Loucy (cell line): ENCODE measurements around the gene EPHB3.

Experiments
- H2AFZ ChIP-seq: fragments of 200-600 bp; sonication (generic); 2 replicates; pipeline ENCODE4 v1.6.0; 2016; ENCODE audit warnings: antibody characterized with exemption, mild to moderate bottlenecking, low read length, moderate library complexity
- H3F3A ChIP-seq: fragments of 200-600 bp; 2 replicates; pipeline ENCODE4 v1.6.0; 2016; ENCODE audit warnings: antibody characterized with exemption, low read depth, mild to moderate bottlenecking
- H3K27me3 ChIP-seq: fragments of 200-600 bp; sonication (generic); 2 replicates; pipeline ENCODE4 v1.6.1; 2014; ENCODE audit warnings: low read length, mild to moderate bottlenecking; ENCODE audit not compliant: insufficient read depth, poor library complexity, severe bottlenecking
- H3K36me3 ChIP-seq: fragments of 200-600 bp; sonication (generic); 2 replicates; pipeline ENCODE4 v1.6.1; 2016; ENCODE audit warnings: low read length; ENCODE audit not compliant: insufficient read depth
- H3K4me1 ChIP-seq: fragments of 200-600 bp; sonication (generic); 2 replicates; pipeline ENCODE4 v1.5.1; 2014; ENCODE audit warnings: low read length, mild to moderate bottlenecking; ENCODE audit not compliant: insufficient read depth, poor library complexity, severe bottlenecking
- H3K4me2 ChIP-seq: fragments of 200-600 bp; sonication (generic); 2 replicates; pipeline ENCODE4 v1.6.0; 2014; ENCODE audit warnings: antibody characterized with exemption, low read length, low read depth, mild to moderate bottlenecking; ENCODE audit not compliant: poor library complexity, severe bottlenecking
- H3K4me3 ChIP-seq: fragments of 200-600 bp; sonication (generic); 2 replicates; pipeline ENCODE4 v1.5.1; 2014; ENCODE audit warnings: low read length, mild to moderate bottlenecking, mixed read lengths; ENCODE audit not compliant: poor library complexity, severe bottlenecking
- H3K79me2 ChIP-seq: fragments of 200-600 bp; sonication (generic); 2 replicates; pipeline ENCODE4 v1.6.1; 2014; ENCODE audit warnings: low read length; ENCODE audit not compliant: insufficient read depth
- H3K9ac ChIP-seq: fragments of 200-600 bp; sonication (generic); 2 replicates; pipeline ENCODE4 v1.6.0; 2014; ENCODE audit warnings: mild to moderate bottlenecking, low read depth, low read length, moderate library complexity; ENCODE audit not compliant: poor library complexity, severe bottlenecking
- H3K9me2 ChIP-seq: fragments of 200-600 bp; sonication (generic); replicated peaks from 2 replicates; pipeline ENCODE4 v1.6.1; 2016; ENCODE audit warnings: low read depth, low read length, mixed read lengths
- H3K9me3 ChIP-seq: fragments of 200-600 bp; sonication (generic); 2 replicates; pipeline ENCODE4 v1.6.1; 2014; ENCODE audit warnings: mild to moderate bottlenecking, antibody characterized with exemption, low read length, low read depth; ENCODE audit not compliant: insufficient read depth
- H4K20me1 ChIP-seq: fragments of 200-600 bp; sonication (generic); 2 replicates; pipeline ENCODE4 v1.6.0; 2014; ENCODE audit warnings: antibody characterized with exemption, low read length, mild to moderate bottlenecking; ENCODE audit not compliant: insufficient read depth, poor library complexity, severe bottlenecking
- CTCF ChIP-seq: fragments of 200-600 bp; sonication (generic); conservative IDR thresholded peaks from 2 replicates; pipeline ENCODE4 v1.5.1; 2014; ENCODE audit warnings: mild to moderate bottlenecking, antibody characterized with exemption, low read length
- EZH2phosphoT487 ChIP-seq: fragments of 200-600 bp; IDR thresholded peaks from 2 replicates; pipeline ENCODE4 v1.6.1; 2018; ENCODE audit warnings: antibody characterized with exemption, mild to moderate bottlenecking, moderate library complexity, borderline replicate concordance

EPHB3 gene

GRCh38 chr3:184570489-184570888 is 8.9 kb downstream of the EPHB3 start:
- no peaks in the 10 kb centered on the region for H3K9me3 ChIP-seq
- peaks cover 28% of the 10 kb centered on the region for H3K4me1 ChIP-seq
- H3K4me3 ChIP-seq: no peak overlapping the region
- peaks cover 9% of the 10 kb centered on the region for H3K27me3 ChIP-seq
- no peaks in the 10 kb centered on the region for H3K9me2 ChIP-seq
- H3K9ac ChIP-seq: no peak overlapping the region
- no peaks in the 10 kb centered on the region for H3K79me2 ChIP-seq
- H3F3A ChIP-seq: no peaks in the 10 kb centered on the region
- no peaks in the 10 kb centered on the region for H3K36me3 ChIP-seq
- no peak overlapping the region for H3K4me2 ChIP-seq
- no peak overlapping the region for H2AFZ ChIP-seq
- TF ChIP-seq EZH2phosphoT487: no peak
- H4K20me1 ChIP-seq: no peaks in the 10 kb centered on the region

- peaks cover 9% of the 10 kb centered on the region for H3K27me3 ChIP-seq
- H3K9ac ChIP-seq: no peak overlapping the region
- H3K9me3 ChIP-seq: no peaks in the 10 kb centered on the region
- H3F3A ChIP-seq: no peaks in the 10 kb centered on the region
- no peak overlapping the region for H2AFZ ChIP-seq
- H3K4me3 ChIP-seq: no peak overlapping the region
- H3K79me2 ChIP-seq: no peaks in the 10 kb centered on the region
- H3K9me2 ChIP-seq: no peaks in the 10 kb centered on the region
- peaks cover 28% of the 10 kb centered on the region for H3K4me1 ChIP-seq
- TF ChIP-seq EZH2phosphoT487 (no peak), CTCF (no peak)
- no peaks in the 10 kb centered on the region for H4K20me1 ChIP-seq
- no peaks in the 10 kb centered on the region for H3K36me3 ChIP-seq
- H3K4me2 ChIP-seq: no peak overlapping the region
Observed at GRCh38 chr3:184571750-184572377, 10.3 kb downstream of the EPHB3 start.

GRCh38 chr3:184572633-184573270 is 11.2 kb downstream of the EPHB3 start:
- Histone ChIP-seq H3F3A (no peaks in the 10 kb centered on the region), H2AFZ (no peak overlapping the region), H3K9ac (no peak overlapping the region), H3K4me2 (no peak overlapping the region), H3K4me1 (peaks cover 23% of the 10 kb centered on the region), H3K36me3 (no peaks in the 10 kb centered on the region), H4K20me1 (no peaks in the 10 kb centered on the region), H3K27me3 (peaks cover 9% of the 10 kb centered on the region), H3K4me3 (no peak overlapping the region), H3K9me3 (no peaks in the 10 kb centered on the region), H3K9me2 (no peaks in the 10 kb centered on the region), H3K79me2 (no peaks in the 10 kb centered on the region)
- TF ChIP-seq CTCF (no peak), EZH2phosphoT487 (no peak)
